Calu3 (cell line): ENCODE measurements around the gene SPEM3. TPM values are rescaled to one million over a fixed set of nuclear protein-coding genes. Genes with fewer than 3 reads are reported as not detected.

ENCODE experiments used
- BruUV-seq: library from RNA; stranded (reverse); fragments of 400-500 nt; replicated peaks from 2 replicates; lab custom pipeline; 2021; lab: Mats Ljungman, UMichigan
- CTCF ChIA-PET: fragments of 300-600 bp; sonication (Branson Sonifier 250); formaldehyde crosslinking; loops from one replicate; lab custom pipeline; 2022; ENCODE audit warnings: antibody characterized with exemption; lab: Charles Lee
- DNase-seq: peaks from one replicate; pipeline ENCODE4 v3.0.0; 2022
- H3K27ac Mint-ChIP-seq: one replicate; pipeline ENCODE4 v1.8.0; 2022; ENCODE audit warnings: mixed read lengths; ENCODE audit not compliant: unreplicated experiment
- H3K27me3 Mint-ChIP-seq: one replicate; pipeline ENCODE4 v1.8.0; 2022; ENCODE audit warnings: mixed read lengths; ENCODE audit not compliant: unreplicated experiment
- H3K36me3 Mint-ChIP-seq: one replicate; pipeline ENCODE4 v1.8.0; 2022; ENCODE audit warnings: mild to moderate bottlenecking, moderate library complexity, mixed read lengths; ENCODE audit not compliant: insufficient read depth, unreplicated experiment
- H3K4me1 Mint-ChIP-seq: one replicate; pipeline ENCODE4 v1.8.0; 2022; ENCODE audit warnings: mild to moderate bottlenecking, low read depth, mixed read lengths; ENCODE audit not compliant: unreplicated experiment
- H3K4me3 Mint-ChIP-seq: one replicate; pipeline ENCODE4 v1.8.0; 2022; ENCODE audit warnings: mild to moderate bottlenecking, low read depth, moderate library complexity, mixed read lengths; ENCODE audit not compliant: unreplicated experiment
- H3K9me3 Mint-ChIP-seq: one replicate; pipeline ENCODE4 v1.8.0; 2022; ENCODE audit warnings: low read depth, mixed read lengths; ENCODE audit not compliant: unreplicated experiment
- intact Hi-C: fragments of 100-400 bp; cut with micrococcal nuclease; formaldehyde crosslinking; loops from one replicate; pipeline ENCODE4 v1.10.0; 2022; ENCODE audit not compliant: unreplicated experiment
- total RNA-seq: library from RNA; stranded (reverse); gene quantifications from 2 replicates; pipeline ENCODE4 v1.2.3, GENCODE V29; 2022
- TF ChIP-seq, protein P1 (sequence below): fragments of 200-600 bp; IDR thresholded peaks from one replicate; pipeline ENCODE4 v1.8.0; 2022; ENCODE audit warnings: antibody characterized with exemption; ENCODE audit not compliant: unreplicated experiment

The SPEM3 gene
- total RNA-seq, 1 experiment from 2014 or later: not detected

DNA sequence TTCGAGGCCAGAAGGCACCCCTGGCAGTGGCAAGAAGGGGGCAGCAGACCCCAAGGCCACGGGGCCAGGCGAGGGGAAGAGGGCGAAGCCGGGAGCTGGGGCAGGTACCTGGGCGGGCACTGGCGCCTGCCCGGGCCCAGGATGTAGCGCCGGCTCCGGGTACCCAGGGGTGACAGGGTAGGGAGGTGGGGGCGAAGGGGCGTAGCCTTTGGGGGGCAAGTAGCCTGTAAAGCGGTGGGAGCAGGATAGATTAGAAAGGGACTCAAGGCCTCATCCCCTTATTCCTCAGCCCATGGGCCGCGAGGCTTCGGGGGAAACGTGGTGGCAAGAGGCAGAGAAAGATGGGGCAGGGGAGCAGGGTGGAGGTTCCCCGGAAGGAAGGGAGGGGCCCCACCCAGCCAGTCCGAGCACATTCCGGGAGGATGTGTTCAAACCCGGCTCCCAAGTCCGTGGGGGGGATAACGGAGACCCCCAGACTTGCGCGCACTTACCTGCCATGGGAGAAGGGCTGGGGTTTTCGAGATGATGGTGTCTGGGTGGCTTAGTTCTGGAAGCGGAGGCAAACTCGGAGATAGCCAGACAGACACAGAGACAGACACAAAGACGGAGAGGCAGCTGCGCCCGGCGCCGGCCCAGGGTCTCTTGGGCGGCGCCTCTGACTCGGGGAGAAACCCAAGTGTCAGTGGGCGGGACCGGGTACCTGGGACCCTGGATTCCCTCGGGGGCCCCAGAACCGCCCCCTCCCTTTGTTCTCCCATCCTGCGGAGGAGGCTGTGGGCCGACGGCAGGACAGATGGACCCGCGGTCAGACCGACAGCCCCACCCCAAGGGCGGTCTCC, 34.8 kb upstream of the SPEM3 start:
- peak; percentile 28 for DNase-seq
- CTCF ChIA-PET: interaction anchor here (0.6 to 1.4 kb wide), 3 partner anchors 10 to 38 kb away, joined by 3 to 6 read pairs (median 3); partner anchors contain the start of gene TMEM256
- Mint-ChIP-seq H3K27ac (no peak overlapping the region), H3K4me1 (peaks cover 8% of the 10 kb centered on the region), H3K4me3 (peak overlapping the region; percentile 82), H3K9me3 (no peaks in the 10 kb centered on the region), H3K36me3 (peaks cover 20% of the 10 kb centered on the region), H3K27me3 (no peaks in the 10 kb centered on the region)
- TF ChIP-seq, protein P1, sequence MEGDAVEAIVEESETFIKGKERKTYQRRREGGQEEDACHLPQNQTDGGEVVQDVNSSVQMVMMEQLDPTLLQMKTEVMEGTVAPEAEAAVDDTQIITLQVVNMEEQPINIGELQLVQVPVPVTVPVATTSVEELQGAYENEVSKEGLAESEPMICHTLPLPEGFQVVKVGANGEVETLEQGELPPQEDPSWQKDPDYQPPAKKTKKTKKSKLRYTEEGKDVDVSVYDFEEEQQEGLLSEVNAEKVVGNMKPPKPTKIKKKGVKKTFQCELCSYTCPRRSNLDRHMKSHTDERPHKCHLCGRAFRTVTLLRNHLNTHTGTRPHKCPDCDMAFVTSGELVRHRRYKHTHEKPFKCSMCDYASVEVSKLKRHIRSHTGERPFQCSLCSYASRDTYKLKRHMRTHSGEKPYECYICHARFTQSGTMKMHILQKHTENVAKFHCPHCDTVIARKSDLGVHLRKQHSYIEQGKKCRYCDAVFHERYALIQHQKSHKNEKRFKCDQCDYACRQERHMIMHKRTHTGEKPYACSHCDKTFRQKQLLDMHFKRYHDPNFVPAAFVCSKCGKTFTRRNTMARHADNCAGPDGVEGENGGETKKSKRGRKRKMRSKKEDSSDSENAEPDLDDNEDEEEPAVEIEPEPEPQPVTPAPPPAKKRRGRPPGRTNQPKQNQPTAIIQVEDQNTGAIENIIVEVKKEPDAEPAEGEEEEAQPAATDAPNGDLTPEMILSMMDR: no peak
- TSS peak; percentile 26 for BruUV-seq
- intact Hi-C loops: no loop called here

DNA sequence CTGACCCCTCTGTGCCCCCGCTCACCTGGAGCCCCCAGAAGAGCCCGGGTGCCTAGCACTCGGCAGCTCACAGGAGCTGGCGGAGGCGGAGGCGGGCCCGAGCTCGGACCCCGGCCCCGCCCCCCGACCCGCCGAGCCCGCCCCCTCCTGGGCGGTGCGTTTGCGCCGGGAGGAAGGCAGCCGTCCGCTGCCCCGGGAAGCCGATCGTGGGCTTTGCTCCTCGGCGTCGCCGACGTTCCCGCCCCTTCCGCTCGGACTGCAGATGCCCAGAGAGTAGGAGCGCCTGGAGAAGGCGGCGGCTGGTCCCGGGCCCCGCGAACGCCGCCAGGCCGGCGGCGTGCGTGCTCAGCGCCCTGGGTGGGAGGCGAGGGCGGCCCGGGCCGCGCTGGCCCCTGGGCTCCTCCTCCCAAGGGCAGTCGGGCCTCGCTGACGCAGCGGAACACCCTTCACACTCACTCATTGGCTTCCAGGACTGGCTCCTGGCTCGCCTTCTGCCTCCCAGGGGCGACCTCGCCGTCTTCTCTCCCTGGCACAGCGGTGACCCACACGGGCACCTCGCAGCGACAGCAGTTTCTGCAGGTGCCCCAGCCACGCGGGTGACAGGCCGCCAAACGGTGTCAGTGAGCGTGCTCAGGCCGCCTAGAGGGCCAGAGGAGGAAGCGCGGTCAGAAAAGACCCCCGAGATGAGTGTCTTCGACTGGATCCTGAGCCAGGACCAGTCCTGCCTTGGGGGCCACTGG, 34.0 kb upstream of the SPEM3 start, which contains the start of gene PLSCR3:
TSS of gene PLSCR3 (minus strand) at position 74 of the 740 bp plus-strand sequence. CDS start 415 bp downstream, outside the sequence.
- peak within 1 kb of the TSS; percentile 35 for H3K27ac Mint-ChIP-seq
- H3K4me1 Mint-ChIP-seq: peaks cover 8% of the 10 kb centered on the region
- no peaks in the 10 kb centered on the region for H3K9me3 Mint-ChIP-seq
- H3K27me3 Mint-ChIP-seq: no peaks in the 10 kb centered on the region
- intact Hi-C loops: no loop called here
- CTCF ChIA-PET: interaction anchor here (0.6 to 1.4 kb wide), 4 partner anchors 9 to 136 kb away, joined by 3 to 6 read pairs (median 4); partner anchors contain the start of gene TMEM256
- TF ChIP-seq, protein P1: peak; percentile 35
- BruUV-seq: no TSS peak
- peaks cover 20% of the 10 kb centered on the region for H3K36me3 Mint-ChIP-seq
- peak; percentile 86 for DNase-seq
- H3K4me3 Mint-ChIP-seq: peak within 1 kb of the TSS; percentile 82

DNA sequence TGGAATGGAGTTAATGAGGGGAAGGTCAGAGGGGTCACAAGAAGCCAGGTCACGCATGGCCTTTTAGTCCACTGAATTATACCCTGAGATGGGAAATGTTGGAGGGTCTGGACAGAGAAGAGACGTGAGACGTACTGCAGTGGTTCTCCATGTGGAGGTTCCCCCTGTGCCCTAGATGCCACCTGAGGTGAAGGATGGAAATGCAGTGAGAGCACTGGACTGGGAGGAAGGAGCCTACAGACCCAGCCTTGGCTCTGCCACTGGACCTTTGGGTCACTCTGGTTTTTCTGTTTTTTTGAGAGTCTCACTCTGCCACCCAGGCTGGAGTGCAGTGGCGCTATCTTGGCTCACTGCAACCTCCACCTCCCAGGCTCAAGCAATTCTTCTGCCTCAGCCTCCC, 32.5 kb upstream of the SPEM3 start:
- H3K9me3 Mint-ChIP-seq: no peaks in the 10 kb centered on the region
- H3K4me3 Mint-ChIP-seq: no peak overlapping the region
- no peak overlapping the region for H3K27ac Mint-ChIP-seq
- DNase-seq: no peak
- no TSS peak for BruUV-seq
- no peaks in the 10 kb centered on the region for H3K27me3 Mint-ChIP-seq
- CTCF ChIA-PET: no interaction called here
- H3K4me1 Mint-ChIP-seq: peaks cover 8% of the 10 kb centered on the region
- TF ChIP-seq, protein P1: no peak
- H3K36me3 Mint-ChIP-seq: peaks cover 24% of the 10 kb centered on the region
- intact Hi-C loops: no loop called here

DNA sequence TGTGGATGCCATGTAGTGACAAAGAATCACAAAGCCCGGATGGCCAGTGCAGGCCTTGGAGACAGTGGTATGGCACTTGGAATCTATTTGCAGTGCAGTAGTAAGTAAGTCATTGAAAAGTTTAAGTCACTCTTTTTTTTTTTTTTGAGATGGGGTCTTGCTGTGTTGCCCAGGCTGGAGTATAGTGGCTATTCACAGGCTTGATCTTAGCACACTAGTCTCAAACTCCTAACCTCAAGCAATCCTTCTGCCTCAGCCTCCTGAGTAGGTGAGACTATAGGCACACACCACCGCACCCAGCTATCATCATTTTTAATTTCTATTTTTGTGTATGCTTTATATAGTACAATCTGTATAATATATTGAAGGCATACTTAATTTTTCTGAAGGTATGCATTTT, 30.0 kb upstream of the SPEM3 start:
- DNase-seq: no peak
- peaks cover 8% of the 10 kb centered on the region for H3K4me1 Mint-ChIP-seq
- H3K27me3 Mint-ChIP-seq: no peaks in the 10 kb centered on the region
- CTCF ChIA-PET: no interaction called here
- BruUV-seq: no TSS peak
- intact Hi-C loops: no loop called here
- H3K36me3 Mint-ChIP-seq: peaks cover 29% of the 10 kb centered on the region
- no peak overlapping the region for H3K27ac Mint-ChIP-seq
- H3K4me3 Mint-ChIP-seq: no peak overlapping the region
- H3K9me3 Mint-ChIP-seq: no peaks in the 10 kb centered on the region
- TF ChIP-seq, protein P1: no peak
